HepG2 (cell line): ENCODE measurements around the gene SAMD14. TPM values are rescaled to one million over a fixed set of nuclear protein-coding genes. Genes with fewer than 3 reads are reported as not detected.

Experiments
- ARNT2 ChIP-seq: sonication (generic); formaldehyde crosslinking; IDR thresholded peaks from 2 replicates; pipeline ENCODE4 v1.8.0; 2022; ENCODE audit warnings: mild to moderate bottlenecking, low read depth, missing genetic modification reagents, moderate library complexity
- HNF1A ChIP-seq, 2 experiments: sonication (generic) in 1 of 2; formaldehyde crosslinking in 1 of 2; IDR thresholded peaks; 2 replicates each; pipeline versions ENCODE4 v1.4.0 to v1.6.1; 2016 to 2020; ENCODE audit warnings: borderline replicate concordance in 1 of 2, low read depth in 1 of 2, mild to moderate bottlenecking in 1 of 2, missing genetic modification reagents in 1 of 2
- JUNB ChIP-seq: sonication (generic); formaldehyde crosslinking; IDR thresholded peaks from 2 replicates; pipeline ENCODE4 v1.8.0; 2022; ENCODE audit warnings: missing genetic modification reagents, mild to moderate bottlenecking, borderline replicate concordance
- KDM2A ChIP-seq: sonication (generic); formaldehyde crosslinking; IDR thresholded peaks from 2 replicates; pipeline ENCODE4 v1.4.0; 2020; ENCODE audit warnings: low read depth, missing genetic modification reagents, borderline replicate concordance
- MXD1 ChIP-seq: sonication (generic); formaldehyde crosslinking; IDR thresholded peaks from 2 replicates; pipeline ENCODE4 v1.4.0; 2020; ENCODE audit warnings: mild to moderate bottlenecking, missing genetic modification reagents
- NFE2 ChIP-seq: sonication (generic); formaldehyde crosslinking; IDR thresholded peaks from 2 replicates; pipeline ENCODE4 v1.4.0; 2020; ENCODE audit warnings: missing genetic modification reagents
- NFKBIZ ChIP-seq: IDR thresholded peaks from 2 replicates; pipeline ENCODE4 v1.6.1; 2018; ENCODE audit warnings: missing genetic modification reagents, missing compliant biosample characterization
- POLR2A ChIP-seq, 2 experiments: IDR thresholded peaks; 2 replicates each; pipeline ENCODE4 v1.6.1; 2011; ENCODE audit warnings: low read depth in 2 of 2, low read length in 2 of 2, mild to moderate bottlenecking in 1 of 2, moderate library complexity in 1 of 2; ENCODE audit not compliant: insufficient read depth in 1 of 2
- RFXAP ChIP-seq: sonication (generic); formaldehyde crosslinking; IDR thresholded peaks from 2 replicates; pipeline ENCODE4 v1.4.0; 2020; ENCODE audit warnings: missing genetic modification reagents, borderline replicate concordance
- SALL2 ChIP-seq: sonication (generic); formaldehyde crosslinking; IDR thresholded peaks from 2 replicates; pipeline ENCODE4 v1.8.1; 2023; ENCODE audit warnings: mild to moderate bottlenecking, missing genetic modification reagents, inconsistent platforms
- ZBTB25 ChIP-seq: IDR thresholded peaks from 2 replicates; pipeline ENCODE4 v1.6.1; 2018; ENCODE audit warnings: missing genetic modification reagents
- ZFP90 ChIP-seq: sonication (generic); formaldehyde crosslinking; IDR thresholded peaks from 2 replicates; pipeline ENCODE4 v1.8.0; 2022; ENCODE audit warnings: missing genetic modification reagents, mild to moderate bottlenecking, inconsistent platforms, borderline replicate concordance
- ZNF263 ChIP-seq: sonication (generic); formaldehyde crosslinking; IDR thresholded peaks from 2 replicates; pipeline ENCODE4 v1.4.0; 2020; ENCODE audit warnings: missing genetic modification reagents
- ZNF296 ChIP-seq: sonication (generic); formaldehyde crosslinking; conservative IDR thresholded peaks from 2 replicates; pipeline ENCODE4 v1.5.0; 2020; ENCODE audit warnings: mild to moderate bottlenecking, missing genetic modification reagents
- ZNF556 ChIP-seq: sonication (generic); formaldehyde crosslinking; IDR thresholded peaks from 2 replicates; pipeline ENCODE4 v1.4.0; 2020; ENCODE audit warnings: mild to moderate bottlenecking, missing genetic modification reagents, borderline replicate concordance
- ZNF574 ChIP-seq: sonication (generic); formaldehyde crosslinking; IDR thresholded peaks from 2 replicates; pipeline ENCODE4 v1.4.0; 2020; ENCODE audit warnings: missing genetic modification reagents
- ZNF614 ChIP-seq: IDR thresholded peaks from 2 replicates; pipeline ENCODE4 v1.6.1; 2018; ENCODE audit warnings: missing biosample characterization, missing genetic modification reagents, inconsistent platforms, borderline replicate concordance
- ZNF740 ChIP-seq: sonication (generic); formaldehyde crosslinking; IDR thresholded peaks from 2 replicates; pipeline ENCODE4 v1.4.0; 2020; ENCODE audit warnings: missing genetic modification reagents
- polyA plus RNA-seq, 8 experiments: library from polyadenylated mRNA; depleted of rRNA in 3 of 8; stranded (reverse) in 7 of 8; unstranded in 1 of 8; fragments of >200 nt; fragmentation: Illumina TruSeq in 4 of 8; extraction: Trizol in 4 of 8; gene quantifications; 2 replicates each; pipeline versions ENCODE4 v1.2.1 to v1.2.3, GENCODE V29; 2011 to 2016; ENCODE audit warnings: low read depth in 4 of 8, missing spikeins in 1 of 8, mixed read lengths in 1 of 8; ENCODE audit not compliant: insufficient read depth in 1 of 8
- total RNA-seq, 5 experiments: library from RNA; depleted of rRNA; stranded (reverse); fragments of >200 nt; fragmentation: Illumina TruSeq; extraction: Trizol; gene quantifications; 2 replicates each; pipeline ENCODE4 v1.2.3, GENCODE V29; 2016; ENCODE audit warnings: low read depth in 1 of 5

Gene SAMD14
- total and polyA plus RNA-seq, 2 of the 13 experiments (the other 11 are each of a cell fraction or from before 2014, with no cell fraction given), result 0.07 to 0.22 TPM

- TF ChIP-seq POLR2A (IDR thresholded peaks at IDR 0.05; ENCODE audit: insufficient read depth in 1 of 2, low read depth in 2 of 2, low read length in 2 of 2) (0 out of 4 replicates have a peak, but pooled peaks of 1 of the 2 experiments have one; percentile 5), ZNF614 (CRISPR knock-in tag) (peak; percentile 1; the same call in 1 of the 2 replicates), NFE2 (CRISPR knock-in tag) (no peak), RFXAP (CRISPR knock-in tag) (peak; percentile 30; the same call in 1 of the 2 replicates), ZNF574 (CRISPR knock-in tag) (peak; percentile 44; the same call in 1 of the 2 replicates), JUNB (0 out of 2 replicates have a peak, but pooled peaks have one; percentile 38), MXD1 (CRISPR knock-in tag) (0 out of 2 replicates have a peak, but pooled peaks have one; percentile 22), NFKBIZ (no peak), HNF1A (IDR thresholded peaks at IDR 0.05; ENCODE audit: low read depth) (no peak), HNF1A (CRISPR knock-in tag; IDR thresholded peaks at IDR 0.05; ENCODE audit: borderline replicate concordance) (no peak), ARNT2 (CRISPR knock-in tag) (no peak), ZNF263 (CRISPR knock-in tag) (0 out of 2 replicates have a peak, but pooled peaks have one; percentile 35), ZNF740 (CRISPR knock-in tag) (peak; percentile 83), KDM2A (CRISPR knock-in tag) (peak; percentile 65; the same call in 1 of the 2 replicates), ZNF296 (CRISPR knock-in tag) (peak; percentile 47; the same call in 1 of the 2 replicates), ZFP90 (CRISPR knock-in tag) (0 out of 2 replicates have a peak, but pooled peaks have one; percentile 29), ZBTB25 (CRISPR knock-in tag) (0 out of 2 replicates have a peak, but pooled peaks have one; percentile 45), ZNF556 (CRISPR knock-in tag) (0 out of 2 replicates have a peak, but pooled peaks have one; percentile 79), SALL2 (CRISPR knock-in tag) (0 out of 2 replicates have a peak, but pooled peaks have one; percentile 37)
Measured at GRCh38 chr17:50151041-50151936, 21.3 kb upstream of the SAMD14 start (continued).
